Fibroblast of villous mesenchyme (primary cell): ENCODE data around the gene CDH23. TPM values are rescaled to one million over a fixed set of nuclear protein-coding genes. Genes with fewer than 3 reads are reported as not detected.

Experiments used
- DNase-seq: peaks from one replicate; pipeline ENCODE4 v3.0.0-alpha.2; 2010; ENCODE audit warnings: low read depth
- H3K4me3 ChIP-seq: 2 replicates; pipeline ENCODE4 v1.5.1; 2011; ENCODE audit warnings: low read depth, mild to moderate bottlenecking, low read length
- CTCF ChIP-seq: IDR thresholded peaks from 2 replicates; pipeline ENCODE4 v1.5.1; 2012; ENCODE audit warnings: low read depth, mild to moderate bottlenecking, low read length; ENCODE audit not compliant: insufficient read depth
- total RNA-seq: library from RNA; depleted of rRNA; stranded (reverse); fragments of >200 nt; gene quantifications from 2 replicates; pipeline ENCODE4 v1.2.3, GENCODE V29; 2012

CDH23 gene
- total RNA-seq: under 0.01 TPM in 2 replicates

- no peak for TF ChIP-seq CTCF
- no peak within 1 kb of the TSS for H3K4me3 ChIP-seq
- DNase-seq: no peak
Measured at GRCh38 chr10:71396711-71397295, at the start of gene CDH23. TSS of gene CDH23 (plus strand) at chr10:71396920. CDS start at chr10:71439832, 42,912 bp downstream.

- TF ChIP-seq CTCF: no peak
- no peak for DNase-seq
- H3K4me3 ChIP-seq: no peak overlapping the region
Measured at GRCh38 chr10:71347587-71348395, 48.9 kb upstream of the CDH23 start.

DNA sequence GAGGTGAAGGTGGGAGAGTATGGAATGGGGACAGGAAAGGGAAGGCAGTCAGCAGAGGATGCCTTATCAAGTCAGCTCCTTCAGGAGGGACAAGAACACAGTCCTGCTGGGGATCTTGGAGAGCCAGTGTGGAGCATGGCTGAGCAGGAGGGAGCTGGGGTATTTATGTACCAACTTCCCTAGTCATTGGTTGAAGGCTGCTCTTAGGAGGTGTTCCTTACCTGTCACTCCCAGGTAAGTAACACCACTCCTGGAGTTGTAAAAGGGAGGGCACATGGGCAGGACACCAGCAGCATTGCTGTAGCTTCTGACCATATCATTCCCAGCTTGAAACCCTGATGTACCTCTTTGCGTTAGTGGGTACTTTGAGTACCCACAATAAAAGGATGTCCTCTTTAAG is 47.9 kb upstream of the CDH23 start:
- DNase-seq: no peak
- no peak overlapping the region for H3K4me3 ChIP-seq
- no peak for TF ChIP-seq CTCF

DNA sequence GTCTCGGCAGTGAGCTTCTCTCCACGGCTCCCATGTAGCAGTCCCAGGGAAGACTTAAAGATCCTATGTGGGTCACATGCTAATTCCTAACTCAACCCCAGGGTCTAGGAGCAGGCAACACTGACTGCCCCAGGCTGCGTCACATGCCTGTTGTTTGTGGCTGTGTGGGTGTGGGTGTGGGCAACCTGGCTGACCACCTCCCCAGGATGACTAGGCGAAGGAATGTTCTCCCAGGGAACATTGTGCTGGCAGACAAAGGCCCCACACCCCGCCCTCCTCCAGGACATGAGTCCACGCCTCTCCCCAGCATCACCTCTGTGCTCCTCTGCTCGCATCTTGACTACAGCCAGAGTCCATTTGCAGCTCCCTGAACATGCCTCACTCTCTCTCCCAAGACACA is 47.3 kb upstream of the CDH23 start:
- DNase-seq: no peak
- TF ChIP-seq CTCF: no peak
- H3K4me3 ChIP-seq: no peak overlapping the region

DNA sequence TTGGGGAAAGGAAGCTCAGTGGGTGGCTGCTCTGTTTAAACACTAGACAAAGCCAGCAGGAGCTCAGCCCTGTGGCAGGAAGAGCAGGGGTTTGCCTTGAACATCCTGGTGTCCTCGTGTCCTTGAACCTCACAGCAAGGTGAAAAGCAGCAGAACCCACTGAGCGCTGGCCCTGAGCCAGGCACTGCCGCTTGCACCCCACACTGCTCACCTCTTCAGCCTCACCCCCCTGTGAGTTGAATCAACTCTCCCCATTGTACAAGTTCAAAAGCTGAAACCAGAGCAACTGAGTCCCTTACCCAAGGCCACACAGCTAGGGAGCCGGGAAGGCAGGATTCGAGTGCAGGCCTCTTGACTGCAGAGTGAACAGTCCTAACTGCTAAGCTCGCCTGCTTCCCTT is 45.6 kb upstream of the CDH23 start:
- no peak for TF ChIP-seq CTCF
- no peak overlapping the region for H3K4me3 ChIP-seq
- no peak for DNase-seq

- no peak for TF ChIP-seq CTCF
- DNase-seq: no peak
- H3K4me3 ChIP-seq: no peak overlapping the region
Measured at GRCh38 chr10:71351628-71352319, 44.9 kb upstream of the CDH23 start.
